Measurements from ENCODE around the gene ASPDH.

Gene ASPDH

DNA sequence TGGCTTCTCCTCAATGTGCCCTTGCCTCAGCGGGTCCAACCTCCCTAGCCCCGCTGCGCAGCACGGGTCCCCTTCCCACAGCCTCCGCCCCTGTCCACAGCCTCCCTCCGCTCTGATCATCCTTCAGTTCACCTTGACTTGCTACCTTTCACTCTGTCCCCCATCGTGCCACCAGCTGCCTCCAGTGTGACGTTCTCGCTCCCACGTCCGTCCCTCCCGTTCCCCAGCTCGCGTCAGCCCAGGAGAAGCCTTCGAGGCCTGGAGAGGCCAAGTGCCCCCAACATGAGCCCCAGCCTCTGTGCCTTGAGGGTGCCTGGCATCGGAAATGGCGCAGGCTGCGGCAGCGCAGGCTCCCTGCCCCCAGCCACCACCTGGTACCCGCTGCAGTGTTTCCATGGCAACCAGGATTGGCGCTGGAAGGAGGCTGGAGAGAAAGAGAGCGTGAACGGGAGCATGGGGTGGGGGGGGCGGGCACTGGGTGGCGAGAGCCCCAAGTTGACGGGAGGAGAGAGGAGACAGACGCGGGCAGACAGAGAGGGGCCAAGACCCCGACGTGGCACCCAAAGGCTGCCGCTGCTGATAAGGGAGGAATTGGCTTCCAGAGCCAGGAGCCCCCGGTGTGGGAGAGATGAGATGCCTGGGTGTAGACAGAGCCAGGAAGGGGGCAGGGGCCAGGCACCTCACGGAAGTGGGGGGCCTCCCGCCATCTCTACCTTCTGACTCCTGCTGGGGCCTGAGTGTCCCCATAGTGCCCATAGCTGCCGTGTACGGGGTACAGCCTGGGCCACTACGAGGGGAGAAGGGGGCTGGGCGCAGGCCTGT, 844 bp upstream of the ASPDH start:
- DNase-seq = peak; percentile 64
- H3K4me3 ChIP-seq (ENCODE audit: low read depth, low read length) = peak overlapping the region; percentile 51

DNA sequence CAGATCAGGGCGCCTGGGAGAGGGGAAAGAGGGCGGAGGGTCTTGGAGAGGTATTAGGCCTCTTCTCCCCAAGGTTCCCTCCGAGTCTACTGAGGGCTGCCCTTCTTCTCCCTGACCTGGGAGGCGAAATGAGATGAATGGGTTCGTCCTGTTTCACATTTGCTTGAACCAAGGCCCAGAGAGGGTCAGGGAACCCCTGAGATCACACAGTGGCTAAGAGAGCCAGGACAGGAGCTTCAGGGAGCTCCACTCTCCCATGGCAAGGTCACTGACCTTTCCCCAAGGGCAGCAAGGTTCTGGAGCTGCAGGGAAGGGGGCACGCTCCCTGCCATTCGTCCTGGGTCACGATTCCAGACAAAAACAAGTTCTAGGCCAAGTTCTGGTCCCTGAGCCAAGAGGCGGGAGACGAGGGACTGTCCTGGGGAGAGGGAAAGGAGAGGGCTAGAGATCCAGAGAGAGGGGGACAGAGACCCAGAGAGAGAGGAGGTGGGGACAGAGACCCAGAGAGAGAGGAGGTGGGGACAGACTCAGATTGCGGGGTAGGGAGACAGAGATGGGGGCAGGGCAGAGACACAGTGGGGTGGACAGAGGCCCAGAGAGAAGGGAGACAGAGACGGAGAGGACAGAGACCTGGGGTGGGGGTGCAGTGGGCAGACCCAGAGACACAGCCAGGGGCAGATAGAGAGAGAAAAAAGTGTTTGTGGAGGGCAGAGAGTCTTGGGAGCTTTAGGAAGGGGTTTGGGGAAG, 541 bp downstream of the ASPDH start:
- Histone ChIP-seq H3K36me3 (no peaks in the 10 kb centered on the region), H3K27me3 (no peaks in the 10 kb centered on the region), H3K4me3 (ENCODE audit: low read depth, low read length) (no peak overlapping the region), H3K9me3 (no peaks in the 10 kb centered on the region), H3K4me1 (peaks cover 3% of the 10 kb centered on the region)
- TF ChIP-seq, protein P1, sequence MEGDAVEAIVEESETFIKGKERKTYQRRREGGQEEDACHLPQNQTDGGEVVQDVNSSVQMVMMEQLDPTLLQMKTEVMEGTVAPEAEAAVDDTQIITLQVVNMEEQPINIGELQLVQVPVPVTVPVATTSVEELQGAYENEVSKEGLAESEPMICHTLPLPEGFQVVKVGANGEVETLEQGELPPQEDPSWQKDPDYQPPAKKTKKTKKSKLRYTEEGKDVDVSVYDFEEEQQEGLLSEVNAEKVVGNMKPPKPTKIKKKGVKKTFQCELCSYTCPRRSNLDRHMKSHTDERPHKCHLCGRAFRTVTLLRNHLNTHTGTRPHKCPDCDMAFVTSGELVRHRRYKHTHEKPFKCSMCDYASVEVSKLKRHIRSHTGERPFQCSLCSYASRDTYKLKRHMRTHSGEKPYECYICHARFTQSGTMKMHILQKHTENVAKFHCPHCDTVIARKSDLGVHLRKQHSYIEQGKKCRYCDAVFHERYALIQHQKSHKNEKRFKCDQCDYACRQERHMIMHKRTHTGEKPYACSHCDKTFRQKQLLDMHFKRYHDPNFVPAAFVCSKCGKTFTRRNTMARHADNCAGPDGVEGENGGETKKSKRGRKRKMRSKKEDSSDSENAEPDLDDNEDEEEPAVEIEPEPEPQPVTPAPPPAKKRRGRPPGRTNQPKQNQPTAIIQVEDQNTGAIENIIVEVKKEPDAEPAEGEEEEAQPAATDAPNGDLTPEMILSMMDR (IDR thresholded peaks at IDR 0.05; ENCODE audit: low read depth, low read length) = no peak
- no peak for DNase-seq

More for the DNA sequence above, 844 bp upstream of the ASPDH start:
- TF ChIP-seq, protein P1 (IDR thresholded peaks at IDR 0.05; ENCODE audit: low read depth, low read length) = no peak
- Histone ChIP-seq H3K4me1 (peaks cover 3% of the 10 kb centered on the region), H3K9me3 (no peaks in the 10 kb centered on the region), H3K36me3 (no peaks in the 10 kb centered on the region), H3K27me3 (no peaks in the 10 kb centered on the region)

DNA sequence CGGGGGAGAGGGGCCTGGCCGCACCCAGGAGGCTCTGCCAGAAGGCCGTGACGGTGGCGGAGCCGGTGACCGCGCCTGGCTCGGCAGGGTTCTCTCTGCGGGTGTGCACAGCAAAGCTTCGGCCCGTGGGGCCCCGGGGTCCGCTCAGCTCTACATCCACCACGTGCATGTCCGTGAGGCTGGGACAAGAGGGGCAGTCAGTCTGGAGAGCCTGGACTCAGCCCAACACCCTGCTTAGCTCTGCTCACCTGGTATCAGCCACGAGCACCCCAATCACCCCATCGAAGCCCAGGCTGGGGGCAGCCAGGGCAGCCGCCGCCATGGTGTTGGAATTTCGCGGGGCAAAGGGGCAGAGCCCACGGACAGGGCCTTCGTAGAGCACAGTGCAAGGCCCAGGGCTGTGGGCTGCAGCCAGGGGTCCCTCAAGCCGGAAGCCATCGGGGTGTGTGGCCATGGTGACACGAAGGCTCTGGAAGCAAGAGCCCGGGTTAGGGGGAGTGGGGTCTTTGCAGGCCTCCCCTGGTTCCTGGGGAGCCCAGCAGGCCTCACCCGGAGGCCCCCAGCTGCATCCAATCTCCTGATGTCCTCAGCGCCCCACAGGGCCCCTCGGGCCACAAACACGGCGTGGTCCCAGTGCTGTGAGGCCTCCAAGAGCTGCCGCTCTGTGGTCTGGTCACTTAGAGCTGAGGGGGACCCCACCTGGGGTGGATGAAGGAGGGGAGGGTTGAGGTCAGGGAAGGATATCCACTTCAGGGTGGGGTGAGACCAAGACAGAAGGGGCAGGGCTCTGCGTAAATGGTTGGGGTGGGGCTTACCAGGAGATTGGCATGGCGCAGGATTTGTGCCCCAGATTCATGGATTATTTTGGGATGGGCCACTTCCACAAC, 1.4 kb downstream of the ASPDH start:
- Histone ChIP-seq H3K36me3 (no peaks in the 10 kb centered on the region), H3K9me3 (no peaks in the 10 kb centered on the region), H3K4me1 (peaks cover 3% of the 10 kb centered on the region), H3K27me3 (no peaks in the 10 kb centered on the region), H3K4me3 (ENCODE audit: low read depth, low read length) (no peak overlapping the region)
- TF ChIP-seq, protein P1 (IDR thresholded peaks at IDR 0.05; ENCODE audit: low read depth, low read length) = no peak
- DNase-seq = no peak

DNA sequence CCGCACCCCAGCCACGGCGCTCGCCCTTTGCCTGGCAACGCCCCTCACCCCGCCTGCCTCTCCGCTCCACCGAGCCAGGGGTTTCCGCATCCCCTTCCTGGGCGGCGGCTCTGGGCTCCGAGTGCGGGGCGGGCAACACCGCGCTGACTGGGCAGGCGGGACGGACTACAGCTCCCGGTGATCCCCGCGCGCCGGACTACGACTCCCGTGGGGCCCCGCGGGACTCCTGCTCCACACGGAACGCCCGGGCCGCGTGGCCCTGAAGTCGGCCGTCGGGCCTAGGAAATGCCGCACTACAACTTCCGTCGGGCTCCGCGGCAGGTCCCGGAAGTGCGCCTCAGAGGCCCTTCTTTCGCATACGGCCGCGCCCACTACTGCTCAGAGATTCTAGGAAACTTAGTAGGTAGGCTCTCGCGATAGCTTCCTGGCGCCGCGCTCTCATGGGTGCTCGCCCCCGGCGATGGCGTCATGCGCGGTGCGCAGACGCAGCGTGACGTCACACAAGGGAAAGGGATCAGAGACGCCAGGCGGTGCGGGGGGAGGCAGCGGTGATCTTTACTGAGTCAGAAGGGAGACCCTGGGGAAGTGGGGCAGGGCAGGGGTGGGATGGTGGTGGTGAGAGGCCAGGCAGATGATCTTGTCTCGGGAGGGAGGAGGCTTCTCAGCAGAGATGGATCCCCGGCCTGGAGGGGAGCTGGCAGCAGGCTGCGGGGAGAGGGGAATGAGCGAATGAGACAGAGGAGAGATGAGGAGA, 2.5 kb downstream of the ASPDH start, which contains the start of gene JOSD2:
Gene JOSD2 (minus strand): TSS at position 123 of the 754 bp plus-strand sequence. CDS start 760 bp downstream, outside the sequence.
- H3K4me3 ChIP-seq (ENCODE audit: low read depth, low read length) = peak within 1 kb of the TSS; percentile 75
- no peaks in the 10 kb centered on the region for H3K27me3 ChIP-seq
- TF ChIP-seq, protein P1 (IDR thresholded peaks at IDR 0.05; ENCODE audit: low read depth, low read length) = no peak
- H3K36me3 ChIP-seq = no peaks in the 10 kb centered on the region
- DNase-seq = peak; percentile 98
- H3K4me1 ChIP-seq = peaks cover 3% of the 10 kb centered on the region
- H3K9me3 ChIP-seq = no peaks in the 10 kb centered on the region

DNA sequence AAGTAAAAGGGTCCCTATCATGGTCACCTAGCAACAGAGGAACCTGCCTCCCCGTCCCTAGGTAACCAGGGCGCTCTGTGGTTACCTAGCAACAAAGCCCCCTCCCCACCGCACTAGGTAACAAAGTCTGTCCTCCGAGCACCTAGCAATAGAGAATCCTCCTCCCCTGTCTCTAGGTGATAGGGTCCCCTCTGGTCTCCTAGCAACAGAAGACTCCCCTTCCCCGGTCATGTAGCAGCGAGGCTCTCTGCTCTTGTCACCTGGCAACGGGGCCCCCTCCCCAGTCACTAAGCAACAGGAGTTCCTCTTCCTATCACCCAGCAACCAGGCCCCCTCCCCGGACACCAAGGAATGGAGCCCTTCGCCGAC, 3.0 kb downstream of the ASPDH start:
- peak overlapping the region; percentile 75 for H3K4me3 ChIP-seq (ENCODE audit: low read depth, low read length)

More for the DNA sequence above, 3.0 kb downstream of the ASPDH start:
- Histone ChIP-seq H3K27me3 (no peaks in the 10 kb centered on the region), H3K9me3 (no peaks in the 10 kb centered on the region), H3K36me3 (no peaks in the 10 kb centered on the region), H3K4me1 (peaks cover 3% of the 10 kb centered on the region)
- TF ChIP-seq, protein P1 (IDR thresholded peaks at IDR 0.05; ENCODE audit: low read depth, low read length) = no peak
- DNase-seq = no peak
